BE2C (cell line): ENCODE data around the gene USP10.

Experiments
- DNase-seq: peaks from one replicate; pipeline ENCODE4 v3.0.0-alpha.2; 2020
- H3K27me3 ChIP-seq: fragments of 250-450 bp; sonication (Bioruptor Pico); 2 replicates; pipeline ENCODE4 v1.5.1; 2020; ENCODE audit warnings: mild to moderate bottlenecking
- H3K36me3 ChIP-seq: fragments of 250-450 bp; sonication (Bioruptor Pico); 2 replicates; pipeline ENCODE4 v1.5.1; 2020; ENCODE audit warnings: mild to moderate bottlenecking
- H3K4me1 ChIP-seq: fragments of 250-450 bp; sonication (Bioruptor Pico); 2 replicates; pipeline ENCODE4 v1.5.1; 2020
- H3K4me3 ChIP-seq: 2 replicates; pipeline ENCODE4 v1.5.1; 2011; ENCODE audit warnings: low read depth, low read length
- H3K9me3 ChIP-seq: fragments of 250-450 bp; sonication (Bioruptor Pico); 2 replicates; pipeline ENCODE4 v1.5.1; 2020
- CTCF ChIP-seq: IDR thresholded peaks from 2 replicates; pipeline ENCODE4 v1.5.1; 2012; ENCODE audit warnings: mild to moderate bottlenecking, low read depth, low read length

Gene USP10

GRCh38 chr16:84732674-84733352 is 33.0 kb downstream of the USP10 start:
- H3K27me3 ChIP-seq = no peaks in the 10 kb centered on the region
- no peak overlapping the region for H3K4me3 ChIP-seq
- TF ChIP-seq CTCF = no peak
- H3K36me3 ChIP-seq = peaks cover 19% of the 10 kb centered on the region; the same call in 1 of the 2 replicates
- H3K4me1 ChIP-seq = peaks cover 27% of the 10 kb centered on the region
- H3K9me3 ChIP-seq = no peaks in the 10 kb centered on the region
- no peak for DNase-seq

GRCh38 chr16:84735849-84736586 is 36.2 kb downstream of the USP10 start:
- DNase-seq = peak; percentile 56
- H3K4me1 ChIP-seq = peaks cover 16% of the 10 kb centered on the region
- H3K36me3 ChIP-seq = peaks cover 24% of the 10 kb centered on the region

GRCh38 chr16:84737192-84738011 is 37.6 kb downstream of the USP10 start:
- Histone ChIP-seq H3K9me3 (no peaks in the 10 kb centered on the region), H3K4me1 (peaks cover 23% of the 10 kb centered on the region), H3K4me3 (no peak overlapping the region), H3K36me3 (peaks cover 24% of the 10 kb centered on the region), H3K27me3 (no peaks in the 10 kb centered on the region)
- no peak for DNase-seq
- TF ChIP-seq CTCF = no peak

More at GRCh38 chr16:84735849-84736586, 36.2 kb downstream of the USP10 start:
- peak; percentile 27; the same call in 1 of the 2 replicates for TF ChIP-seq CTCF
- Histone ChIP-seq H3K9me3 (no peaks in the 10 kb centered on the region), H3K4me3 (no peak overlapping the region), H3K27me3 (no peaks in the 10 kb centered on the region)

- Histone ChIP-seq H3K27me3 (no peaks in the 10 kb centered on the region), H3K9me3 (no peaks in the 10 kb centered on the region), H3K4me3 (no peak overlapping the region; the same call in 1 of the 2 replicates), H3K4me1 (peaks cover 21% of the 10 kb centered on the region), H3K36me3 (peaks cover 24% of the 10 kb centered on the region)
- peak; percentile 92 for TF ChIP-seq CTCF
- peak; percentile 82 for DNase-seq
Measured at GRCh38 chr16:84738255-84739038, 38.6 kb downstream of the USP10 start.

- Histone ChIP-seq H3K36me3 (peaks cover 17% of the 10 kb centered on the region), H3K4me1 (peaks cover 17% of the 10 kb centered on the region), H3K4me3 (no peak overlapping the region), H3K27me3 (no peaks in the 10 kb centered on the region), H3K9me3 (no peaks in the 10 kb centered on the region)
- no peak for TF ChIP-seq CTCF
- no peak for DNase-seq
Measured at GRCh38 chr16:84739349-84740124, 39.7 kb downstream of the USP10 start.
